IPS-15b (cell line): ENCODE data around the gene GXYLT2.
"Not testable (repeated sequence)": the region's sequence is repeated elsewhere in the genome, so short reads cannot be mapped to it uniquely, and the experiment has no call there.

Experiments used
- H3K27me3 ChIP-seq: one replicate; pipeline ENCODE4 v1.6.1; 2013; ENCODE audit warnings: low read length; ENCODE audit not compliant: control insufficient read depth, insufficient read depth
- H3K36me3 ChIP-seq: one replicate; pipeline ENCODE4 v1.6.1; 2013; ENCODE audit warnings: low read length; ENCODE audit not compliant: control insufficient read depth, insufficient read depth
- H3K4me1 ChIP-seq: one replicate; pipeline ENCODE4 v1.6.1; 2013; ENCODE audit warnings: mild to moderate bottlenecking, low read length; ENCODE audit not compliant: control insufficient read depth, insufficient read depth
- H3K4me3 ChIP-seq: one replicate; pipeline ENCODE4 v1.5.1; 2013; ENCODE audit warnings: low read depth, low read length
- H3K9ac ChIP-seq: one replicate; pipeline ENCODE4 v1.6.1; 2013; ENCODE audit warnings: low read depth, mild to moderate bottlenecking, low read length
- H3K9me3 ChIP-seq: one replicate; pipeline ENCODE4 v1.6.1; 2013; ENCODE audit warnings: mild to moderate bottlenecking, low read length; ENCODE audit not compliant: control insufficient read depth, insufficient read depth

Gene GXYLT2

GRCh38 chr3:72990701-72991395, 103.0 kb downstream of the GXYLT2 start:
- Histone ChIP-seq H3K9ac (no peak overlapping the region), H3K36me3 (no peaks in the 10 kb centered on the region), H3K4me3 (no peak overlapping the region), H3K4me1 (peaks cover 4% of the 10 kb centered on the region), H3K27me3 (no peaks in the 10 kb centered on the region), H3K9me3 (peaks cover under 1% of the 10 kb centered on the region)

DNA sequence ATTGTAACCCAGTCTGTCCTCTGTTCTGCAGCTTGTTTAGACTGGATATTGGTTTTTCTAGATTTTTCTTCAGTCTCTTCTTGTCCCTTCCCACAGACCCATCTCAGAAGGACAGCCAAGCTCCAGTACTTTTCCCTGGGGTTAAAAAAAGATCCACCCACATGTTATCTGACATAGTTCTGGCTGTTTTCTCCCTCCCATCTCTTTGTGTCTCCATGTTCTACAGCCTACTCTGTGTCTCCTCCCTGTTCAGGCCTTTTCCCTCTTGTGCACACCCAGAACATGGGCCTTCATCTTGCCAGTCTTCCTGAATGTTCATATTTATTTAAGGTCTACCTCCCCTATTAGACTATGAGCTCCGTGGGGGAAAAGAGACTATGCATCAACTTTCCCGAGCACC, 103.7 kb downstream of the GXYLT2 start:
- no peaks in the 10 kb centered on the region for H3K27me3 ChIP-seq
- H3K9me3 ChIP-seq, result no peaks in the 10 kb centered on the region
- no peaks in the 10 kb centered on the region for H3K36me3 ChIP-seq
- no peak overlapping the region for H3K9ac ChIP-seq
- H3K4me3 ChIP-seq, result no peak overlapping the region
- peaks cover 4% of the 10 kb centered on the region for H3K4me1 ChIP-seq

DNA sequence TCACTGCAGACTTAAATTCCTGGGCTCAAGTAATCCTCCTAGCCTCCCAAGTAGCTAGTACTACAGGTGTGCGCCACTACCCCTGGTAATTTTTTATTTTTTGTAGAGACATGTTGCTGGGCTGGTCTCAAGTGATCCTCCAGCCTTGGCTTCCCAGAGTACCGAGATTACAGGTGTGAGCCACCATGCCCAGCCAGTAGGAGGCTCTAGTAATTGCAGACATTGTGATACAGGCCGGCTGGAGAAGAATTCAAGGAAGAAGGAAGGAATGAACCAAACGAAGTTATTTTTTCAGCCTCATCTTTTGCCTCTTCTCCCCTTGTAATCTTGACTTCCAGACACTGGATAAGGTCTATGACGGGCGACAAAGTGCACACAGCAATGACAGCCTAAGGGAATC, 105.5 kb downstream of the GXYLT2 start:
- Histone ChIP-seq H3K4me3 (no peak overlapping the region), H3K27me3 (no peaks in the 10 kb centered on the region), H3K36me3 (no peaks in the 10 kb centered on the region), H3K9me3 (no peaks in the 10 kb centered on the region), H3K4me1 (peaks cover 7% of the 10 kb centered on the region), H3K9ac (no peak overlapping the region)

- Histone ChIP-seq H3K36me3 (peaks cover 10% of the 10 kb centered on the region), H3K27me3 (no peaks in the 10 kb centered on the region), H3K4me3 (no peak overlapping the region), H3K4me1 (peaks cover 17% of the 10 kb centered on the region), H3K9me3 (no peaks in the 10 kb centered on the region), H3K9ac (no peak overlapping the region)
These were observed 107.5 kb downstream of the GXYLT2 start for GRCh38 chr3:72995337-72995736.

DNA sequence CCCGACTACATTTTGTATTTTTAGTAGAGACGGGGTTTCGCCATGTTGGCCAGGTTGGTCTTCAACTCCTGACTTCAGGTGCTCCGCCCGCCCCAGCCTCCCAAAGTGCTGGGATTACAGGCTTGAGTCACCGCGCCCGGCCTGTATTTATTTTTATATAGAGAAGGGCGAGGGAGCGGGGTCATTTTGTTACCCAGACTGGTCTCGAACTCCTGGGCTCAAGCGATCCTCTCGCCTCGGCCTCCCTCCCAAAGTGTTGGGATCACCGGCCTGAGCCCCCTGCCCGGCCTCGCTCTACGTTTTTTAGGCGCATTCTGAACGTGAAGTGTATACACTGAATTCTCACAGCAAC, 108.3 kb downstream of the GXYLT2 start:
- Histone ChIP-seq H3K9me3 (no peaks in the 10 kb centered on the region), H3K27me3 (no peaks in the 10 kb centered on the region), H3K36me3 (peaks cover 14% of the 10 kb centered on the region), H3K4me1 (peaks cover 17% of the 10 kb centered on the region), H3K4me3 (peak overlapping the region; percentile 59), H3K9ac (no peak overlapping the region)

GRCh38 chr3:72996473-72997333, 108.9 kb downstream of the GXYLT2 start, which contains the start of gene PPP4R2:
PPP4R2 (plus strand) TSS chr3:72996811; CDS start chr3:72997038, 227 bp downstream.
- peaks cover 17% of the 10 kb centered on the region for H3K4me1 ChIP-seq
- H3K36me3 ChIP-seq, result peaks cover 14% of the 10 kb centered on the region
- H3K9ac ChIP-seq, result peak within 1 kb of the TSS; percentile 97
- H3K9me3 ChIP-seq, result no peaks in the 10 kb centered on the region
- peak within 1 kb of the TSS; percentile 94 for H3K4me3 ChIP-seq
- H3K27me3 ChIP-seq, result no peaks in the 10 kb centered on the region

GRCh38 chr3:72997421-72997961, 109.6 kb downstream of the GXYLT2 start:
- H3K4me3 ChIP-seq, result peak overlapping the region; percentile 94
- peak overlapping the region; percentile 97 for H3K9ac ChIP-seq
- H3K4me1 ChIP-seq, result peaks cover 21% of the 10 kb centered on the region
- no peaks in the 10 kb centered on the region for H3K27me3 ChIP-seq
- no peaks in the 10 kb centered on the region for H3K9me3 ChIP-seq
- peaks cover 16% of the 10 kb centered on the region for H3K36me3 ChIP-seq

- Histone ChIP-seq H3K9me3 (no peaks in the 10 kb centered on the region), H3K4me3 (peak overlapping the region; percentile 94), H3K27me3 (no peaks in the 10 kb centered on the region), H3K9ac (peak overlapping the region; percentile 39), H3K36me3 (peaks cover 16% of the 10 kb centered on the region), H3K4me1 (peaks cover 20% of the 10 kb centered on the region)
These were observed 110.6 kb downstream of the GXYLT2 start for GRCh38 chr3:72998466-72998865.

DNA sequence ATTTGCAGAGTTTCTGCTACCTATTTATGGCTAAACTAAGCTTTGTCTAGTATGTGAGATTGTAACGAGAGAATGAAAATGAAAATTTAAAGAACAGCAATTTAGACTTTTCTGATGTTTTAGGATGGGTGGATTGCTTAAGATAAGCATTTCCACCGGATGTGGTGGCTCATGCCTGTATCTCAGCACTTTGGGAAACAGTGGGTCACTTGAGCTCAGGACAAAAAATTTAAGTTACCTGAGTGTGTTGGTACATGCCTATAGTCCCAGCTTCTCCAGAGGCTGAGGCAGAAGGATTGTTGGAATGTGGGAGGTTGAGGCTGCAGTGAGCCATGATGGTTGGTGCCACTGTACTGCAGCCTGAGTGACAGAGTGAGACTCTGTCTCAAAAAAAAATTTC, 112.1 kb downstream of the GXYLT2 start:
- peaks cover 16% of the 10 kb centered on the region for H3K36me3 ChIP-seq
- H3K27me3 ChIP-seq, result no peaks in the 10 kb centered on the region
- no peak overlapping the region for H3K9ac ChIP-seq
- peak overlapping the region; percentile 20 for H3K4me3 ChIP-seq
- H3K4me1 ChIP-seq, result peaks cover 19% of the 10 kb centered on the region
- no peaks in the 10 kb centered on the region for H3K9me3 ChIP-seq

- Histone ChIP-seq H3K36me3 (peaks cover 16% of the 10 kb centered on the region), H3K4me1 (peaks cover 16% of the 10 kb centered on the region)
- not testable (repeated sequence) for H3K9me3 ChIP-seq, H3K9ac ChIP-seq, H3K27me3 ChIP-seq, H3K4me3 ChIP-seq
These were observed 115.2 kb downstream of the GXYLT2 start for GRCh38 chr3:73003050-73003449.

DNA sequence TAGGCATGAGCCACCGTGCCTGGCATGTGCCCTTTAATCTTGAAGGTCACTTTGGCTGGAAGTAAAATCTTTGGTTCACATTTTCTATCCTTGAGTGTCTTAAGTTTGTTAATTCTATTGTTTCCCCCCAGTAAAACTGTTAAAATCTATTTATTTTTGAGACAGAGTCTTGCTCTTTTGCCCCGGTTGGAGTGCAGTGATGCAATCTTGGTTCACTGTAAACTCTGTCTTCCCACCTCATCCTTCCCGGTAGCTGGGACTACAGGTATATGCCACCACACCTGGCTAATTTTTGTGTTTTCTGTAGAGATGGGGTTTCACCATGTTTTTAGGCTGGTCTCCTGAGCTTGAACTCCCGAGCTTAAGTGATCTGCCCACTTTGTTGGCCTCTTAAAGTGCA, 116.5 kb downstream of the GXYLT2 start:
- no peak overlapping the region for H3K9ac ChIP-seq
- no peaks in the 10 kb centered on the region for H3K9me3 ChIP-seq
- H3K4me1 ChIP-seq, result peaks cover 8% of the 10 kb centered on the region
- H3K36me3 ChIP-seq, result peaks cover 7% of the 10 kb centered on the region
- no peak overlapping the region for H3K4me3 ChIP-seq
- no peaks in the 10 kb centered on the region for H3K27me3 ChIP-seq
